HG03439 (cell line): ENCODE measurements around the gene GATAD2A.

Experiments
- ATAC-seq: cut with Tn5 transposase; IDR thresholded peaks from one replicate; pipeline ENCODE4 v1.9.1; 2021; ENCODE audit warnings: mild to moderate bottlenecking, moderate library complexity; ENCODE audit not compliant: unreplicated experiment

Gene GATAD2A

GRCh38 chr19:19528721-19529490 lies 123.4 kb downstream of the GATAD2A start, which contains the start of gene YJEFN3:
Gene YJEFN3, plus strand, starts transcription at chr19:19528911. Its CDS starts 22 bp downstream, at chr19:19528933.
- ATAC-seq = no peak

- ATAC-seq = no peak
Measured at GRCh38 chr19:19529783-19530422, 124.4 kb downstream of the GATAD2A start.

- ATAC-seq = no peak
Measured at GRCh38 chr19:19530423-19530804, 124.9 kb downstream of the GATAD2A start.

GRCh38 chr19:19530889-19531288 lies 125.4 kb downstream of the GATAD2A start:
- no peak for ATAC-seq

GRCh38 chr19:19531951-19532805 lies 126.7 kb downstream of the GATAD2A start:
- no peak for ATAC-seq

- no peak for ATAC-seq
Measured at GRCh38 chr19:19532806-19533701, 127.6 kb downstream of the GATAD2A start.

GRCh38 chr19:19533841-19534240 lies 128.4 kb downstream of the GATAD2A start:
- ATAC-seq = no peak

GRCh38 chr19:19534556-19535265 lies 129.2 kb downstream of the GATAD2A start:
- no peak for ATAC-seq

- no peak for ATAC-seq
Measured at GRCh38 chr19:19535311-19536191, 130.1 kb downstream of the GATAD2A start.

- no peak for ATAC-seq
Measured at GRCh38 chr19:19537075-19538048, 131.9 kb downstream of the GATAD2A start.

GRCh38 chr19:19538061-19538784 lies 132.7 kb downstream of the GATAD2A start, which contains the start of gene CILP2:
Gene CILP2, plus strand, starts transcription at chr19:19538265. Its CDS starts 85 bp downstream, at chr19:19538350.
- ATAC-seq = no peak

- no peak for ATAC-seq
Measured at GRCh38 chr19:19538785-19539166, 133.3 kb downstream of the GATAD2A start.

GRCh38 chr19:19539698-19540063 lies 134.2 kb downstream of the GATAD2A start:
- ATAC-seq = no peak

- ATAC-seq = no peak
Measured at GRCh38 chr19:19540064-19540714, 134.7 kb downstream of the GATAD2A start.

GRCh38 chr19:19540715-19541515 lies 135.4 kb downstream of the GATAD2A start:
- no peak for ATAC-seq

- ATAC-seq = no peak
Measured at GRCh38 chr19:19541616-19542015, 136.1 kb downstream of the GATAD2A start.
